Activated T-cell treated with anti-CD3 and anti-CD28 coated beads, Interleukin-2, amount 50 U/mL, for 72 hours (primary cell): ENCODE results near the gene ARHGEF2. TPM values are rescaled to one million over a fixed set of nuclear protein-coding genes. Genes with fewer than 3 reads are reported as not detected.

ENCODE experiments used
- ATAC-seq, 2 donors: fragments of 150-1000 bp; cut with Tn5 transposase; replicated peaks in 1 of 2; 2 replicates each; pipeline ENCODE4 v1.10.0; 2021; ENCODE audit warnings: moderate library complexity in 2 of 2, mild to moderate bottlenecking in 1 of 2
- DNase-seq, 2 donors: peaks; one replicate each; pipeline ENCODE4 v3.0.0; 2021 to 2022; ENCODE audit warnings: mixed read lengths in 1 of 2
- H3K27ac Mint-ChIP-seq: one replicate; pipeline ENCODE4 v1.8.0; 2022; ENCODE audit warnings: mild to moderate bottlenecking, moderate library complexity, mixed read lengths
- H3K27me3 Mint-ChIP-seq: one replicate; pipeline ENCODE4 v1.8.0; 2022; ENCODE audit warnings: low read depth, mixed read lengths
- H3K36me3 Mint-ChIP-seq, 2 donors: one replicate each; pipeline ENCODE4 v1.8.0; 2022; ENCODE audit warnings: mixed read lengths in 2 of 2, mild to moderate bottlenecking in 1 of 2; ENCODE audit not compliant: insufficient read depth in 2 of 2
- H3K4me1 Mint-ChIP-seq: one replicate; pipeline ENCODE4 v1.8.0; 2022; ENCODE audit warnings: low read depth, mixed read lengths
- H3K4me3 Mint-ChIP-seq, 2 donors: one replicate each; pipeline ENCODE4 v1.8.0; 2022; ENCODE audit warnings: mild to moderate bottlenecking in 2 of 2, mixed read lengths in 2 of 2, moderate library complexity in 2 of 2
- H3K9me3 Mint-ChIP-seq, 2 donors: one replicate each; pipeline ENCODE4 v1.8.0; 2022; ENCODE audit warnings: mixed read lengths in 2 of 2
- total RNA-seq, 2 donors: library from RNA; stranded (reverse); gene quantifications; one replicate each; pipeline ENCODE4 v1.2.3, GENCODE V29; 2022

The ARHGEF2 gene
- total RNA-seq, 2 donors from 2014 or later: 152 to 163 TPM

GRCh38 chr1:155960081-155960745, 18.1 kb downstream of the ARHGEF2 start:
- H3K36me3 Mint-ChIP-seq: peaks cover 5 to 33% of the 10 kb centered on the region in 2 donors
- H3K27me3 Mint-ChIP-seq: no peaks in the 10 kb centered on the region
- H3K9me3 Mint-ChIP-seq: no peaks in the 10 kb centered on the region
- no peak overlapping the region for H3K4me3 Mint-ChIP-seq
- no peak for ATAC-seq
- peak overlapping the region; percentile 68 for H3K27ac Mint-ChIP-seq
- H3K4me1 Mint-ChIP-seq: peaks cover 7% of the 10 kb centered on the region
- DNase-seq: no peak

GRCh38 chr1:155957411-155957915, 20.9 kb downstream of the ARHGEF2 start:
- DNase-seq (no peak), ATAC-seq (no peak)
- Mint-ChIP-seq H3K27ac (peak overlapping the region; percentile 58), H3K4me1 (peaks cover 7% of the 10 kb centered on the region), H3K36me3 (peaks cover 9 to 36% of the 10 kb centered on the region in 2 donors), H3K4me3 (no peak overlapping the region), H3K9me3 (no peaks in the 10 kb centered on the region), H3K27me3 (no peaks in the 10 kb centered on the region)

GRCh38 chr1:155954645-155955044, 23.7 kb downstream of the ARHGEF2 start:
- peak overlapping the region; percentile 64 for H3K27ac Mint-ChIP-seq
- no peak for DNase-seq
- H3K27me3 Mint-ChIP-seq: no peaks in the 10 kb centered on the region
- no peak overlapping the region for H3K4me3 Mint-ChIP-seq
- no peaks in the 10 kb centered on the region for H3K4me1 Mint-ChIP-seq
- H3K9me3 Mint-ChIP-seq: no peaks in the 10 kb centered on the region
- no peak for ATAC-seq
- peaks cover 10 to 31% of the 10 kb centered on the region in 2 donors for H3K36me3 Mint-ChIP-seq

- DNase-seq: no peak
- no peak for ATAC-seq
- peaks cover 10 to 30% of the 10 kb centered on the region in 2 donors for H3K36me3 Mint-ChIP-seq
- peaks cover 5% of the 10 kb centered on the region for H3K4me1 Mint-ChIP-seq
- H3K27ac Mint-ChIP-seq: no peak overlapping the region
- H3K9me3 Mint-ChIP-seq: no peaks in the 10 kb centered on the region
- H3K27me3 Mint-ChIP-seq: no peaks in the 10 kb centered on the region
- H3K4me3 Mint-ChIP-seq: no peak overlapping the region
These were observed 25.8 kb downstream of the ARHGEF2 start for GRCh38 chr1:155952505-155952890.

- Mint-ChIP-seq H3K9me3 (no peaks in the 10 kb centered on the region), H3K27me3 (no peaks in the 10 kb centered on the region), H3K4me1 (peaks cover 11% of the 10 kb centered on the region), H3K4me3 (no peak overlapping the region), H3K27ac (peak overlapping the region; percentile 82), H3K36me3 (peaks cover 8 to 27% of the 10 kb centered on the region in 2 donors)
- no peak for DNase-seq
- no peak for ATAC-seq
These were observed 26.4 kb downstream of the ARHGEF2 start for GRCh38 chr1:155951753-155952504.

GRCh38 chr1:155950829-155951228, 27.5 kb downstream of the ARHGEF2 start:
- no peak for ATAC-seq
- H3K27ac Mint-ChIP-seq: no peak overlapping the region
- no peaks in the 10 kb centered on the region for H3K9me3 Mint-ChIP-seq
- H3K4me1 Mint-ChIP-seq: peaks cover 22% of the 10 kb centered on the region
- H3K4me3 Mint-ChIP-seq: no peak overlapping the region
- peaks cover 10 to 35% of the 10 kb centered on the region in 2 donors for H3K36me3 Mint-ChIP-seq
- DNase-seq: no peak
- H3K27me3 Mint-ChIP-seq: no peaks in the 10 kb centered on the region

GRCh38 chr1:155947741-155948140, 30.6 kb downstream of the ARHGEF2 start:
- ATAC-seq: no peak
- no peaks in the 10 kb centered on the region for H3K9me3 Mint-ChIP-seq
- peaks cover 49% of the 10 kb centered on the region for H3K4me1 Mint-ChIP-seq
- H3K27me3 Mint-ChIP-seq: no peaks in the 10 kb centered on the region
- peak overlapping the region; percentile 96 for H3K27ac Mint-ChIP-seq
- peaks cover 4 to 21% of the 10 kb centered on the region in 2 donors for H3K36me3 Mint-ChIP-seq
- H3K4me3 Mint-ChIP-seq: no peak overlapping the region
- no peak for DNase-seq

GRCh38 chr1:155947292-155947691, 31.1 kb downstream of the ARHGEF2 start:
- Mint-ChIP-seq H3K27ac (peak overlapping the region; percentile 96), H3K36me3 (peaks cover 4 to 21% of the 10 kb centered on the region in 2 donors), H3K4me1 (peaks cover 53% of the 10 kb centered on the region), H3K4me3 (peak overlapping the region; percentile 79 to 84), H3K9me3 (no peaks in the 10 kb centered on the region), H3K27me3 (no peaks in the 10 kb centered on the region)
- ATAC-seq: no peak
- DNase-seq: no peak

- DNase-seq: no peak
- H3K4me3 Mint-ChIP-seq: peak overlapping the region; percentile 79 to 84
- H3K9me3 Mint-ChIP-seq: no peaks in the 10 kb centered on the region
- peak; percentile 40 to 46 for ATAC-seq
- H3K36me3 Mint-ChIP-seq: peaks cover 4 to 20% of the 10 kb centered on the region in 2 donors
- H3K27ac Mint-ChIP-seq: peak overlapping the region; percentile 96
- H3K4me1 Mint-ChIP-seq: peaks cover 57% of the 10 kb centered on the region
- H3K27me3 Mint-ChIP-seq: no peaks in the 10 kb centered on the region
These were observed 31.6 kb downstream of the ARHGEF2 start for GRCh38 chr1:155946633-155947219.

GRCh38 chr1:155944444-155944799, 33.9 kb downstream of the ARHGEF2 start:
- peaks cover 78% of the 10 kb centered on the region for H3K4me1 Mint-ChIP-seq
- H3K9me3 Mint-ChIP-seq: no peaks in the 10 kb centered on the region
- peaks cover 2 to 11% of the 10 kb centered on the region in 2 donors for H3K36me3 Mint-ChIP-seq
- H3K27me3 Mint-ChIP-seq: no peaks in the 10 kb centered on the region
- no peak for DNase-seq
- peak overlapping the region; percentile 96 for H3K27ac Mint-ChIP-seq
- peak overlapping the region in 1 of 2 donors; percentile 70 for H3K4me3 Mint-ChIP-seq
- ATAC-seq: no peak

- peaks cover 88% of the 10 kb centered on the region for H3K4me1 Mint-ChIP-seq
- H3K27ac Mint-ChIP-seq: no peak overlapping the region
These were observed 35.7 kb downstream of the ARHGEF2 start for GRCh38 chr1:155942578-155943141.

GRCh38 chr1:155941845-155942531, 36.4 kb downstream of the ARHGEF2 start:
- Mint-ChIP-seq H3K4me3 (peak overlapping the region; percentile 22 to 48), H3K4me1 (peaks cover 81% of the 10 kb centered on the region), H3K27ac (peak overlapping the region; percentile 64), H3K36me3 (peaks cover 2 to 9% of the 10 kb centered on the region in 2 donors), H3K9me3 (no peaks in the 10 kb centered on the region), H3K27me3 (no peaks in the 10 kb centered on the region)
- ATAC-seq (no peak), DNase-seq (no peak)

More at GRCh38 chr1:155942578-155943141, 35.7 kb downstream of the ARHGEF2 start:
- no peak for ATAC-seq
- Mint-ChIP-seq H3K27me3 (no peaks in the 10 kb centered on the region), H3K36me3 (peaks cover 2 to 11% of the 10 kb centered on the region in 2 donors), H3K4me3 (no peak overlapping the region), H3K9me3 (no peaks in the 10 kb centered on the region)
- no peak for DNase-seq
